Lung (tissue), 12 donors: ENCODE data around the gene NOC3L. TPM values are rescaled to one million over a fixed set of nuclear protein-coding genes. Genes with fewer than 3 reads are reported as not detected.
"Not testable (repeated sequence)": the region's sequence is repeated elsewhere in the genome, so short reads cannot be mapped to it uniquely, and the experiment has no call there.

ENCODE experiments used
- ATAC-seq: fragments of 200-7000 bp; cut with Tn5 transposase; one replicate; pipeline ENCODE4 v1.9.1; 2020; ENCODE audit warnings: moderate number of reproducible peaks; ENCODE audit not compliant: insufficient read depth, low FRiP score
- DNase-seq, 3 donors: peaks; one replicate each; pipeline ENCODE4 v3.0.0-alpha.2; 2013 to 2017
- H3K27ac ChIP-seq, 2 donors: one replicate each; pipeline ENCODE4 v1.5.1; 2013; ENCODE audit warnings: mild to moderate bottlenecking in 2 of 2, moderate library complexity in 2 of 2, control low read depth in 1 of 2, inconsistent platforms in 1 of 2, low read depth in 1 of 2, low read length in 1 of 2
- H3K27me3 ChIP-seq, 3 donors: one replicate each; pipeline ENCODE4 v1.5.1; 2013; ENCODE audit warnings: low read length in 2 of 3; ENCODE audit not compliant: control insufficient read depth in 3 of 3, insufficient read depth in 3 of 3
- H3K36me3 ChIP-seq, 4 donors: one replicate each; pipeline ENCODE4 v1.5.1; 2013; ENCODE audit warnings: low read length in 4 of 4, mild to moderate bottlenecking in 1 of 4, moderate library complexity in 1 of 4; ENCODE audit not compliant: control insufficient read depth in 4 of 4, insufficient read depth in 4 of 4
- H3K4me1 ChIP-seq, 5 donors: one replicate each; pipeline ENCODE4 v1.5.1; 2013; ENCODE audit warnings: low read length in 5 of 5, mild to moderate bottlenecking in 2 of 5, moderate library complexity in 1 of 5; ENCODE audit not compliant: control insufficient read depth in 5 of 5, insufficient read depth in 5 of 5
- H3K4me3 ChIP-seq: one replicate; pipeline ENCODE4 v1.5.1; 2013; ENCODE audit warnings: mild to moderate bottlenecking, control low read depth, moderate library complexity
- H3K9ac ChIP-seq, 2 donors: one replicate each; pipeline ENCODE4 v1.5.1; 2013; ENCODE audit warnings: low read length in 2 of 2, control low read depth in 1 of 2; ENCODE audit not compliant: insufficient read depth in 1 of 2
- H3K9me3 ChIP-seq, 4 donors: one replicate each; pipeline ENCODE4 v1.5.1; 2013; ENCODE audit warnings: low read length in 3 of 4, mild to moderate bottlenecking in 1 of 4, moderate library complexity in 1 of 4; ENCODE audit not compliant: control insufficient read depth in 4 of 4, insufficient read depth in 3 of 4
- CTCF ChIP-seq: IDR thresholded peaks from 2 replicates; pipeline ENCODE4 v1.5.1; 2012; ENCODE audit warnings: mild to moderate bottlenecking; ENCODE audit errors: control extremely low read depth, extremely low read depth
- WGBS, 2 donors: extraction: QIAGEN DNeasy Blood & Tissue Kit; methylation state at CpG; one replicate each; pipeline ENCODE4 v1.1.7; 2013; 5-methylcytosine and 5-hydroxymethylcytosine counted together
- polyA plus RNA-seq, 2 donors: library from polyadenylated mRNA; stranded (reverse); fragments of 200-250 nt; gene quantifications; one replicate each; pipeline ENCODE4 v1.2.1, GENCODE V29; 2013
- total RNA-seq, 2 donors: library from RNA; depleted of rRNA in 1 of 2; stranded (reverse); fragments of >200 nt in 1 of 2; gene quantifications; one replicate each; pipeline ENCODE4 v1.2.1, GENCODE V29; 2014 to 2021
- donor health status: control.
- donor health status: control.
- donor health status: Bipolar disorder and iron deficiency.
- donor health status: healthy.
- donor health status: DM: yes; HTN: yes; CAD: no.

NOC3L gene
- total and polyA plus RNA-seq, 4 donors: 4.5 to 20.8 (median 10.1) TPM

GRCh38 chr10:94398762-94399161, 36.0 kb upstream of the NOC3L start:
- Histone ChIP-seq H3K36me3 (no peaks in the 10 kb centered on the region), H3K27ac (no peak overlapping the region), H3K4me1 (no peaks in the 10 kb centered on the region), H3K4me3 (no peak overlapping the region), H3K9me3 (no peaks in the 10 kb centered on the region), H3K9ac (no peak overlapping the region), H3K27me3 (no peaks in the 10 kb centered on the region)
- no peak for ATAC-seq
- TF ChIP-seq CTCF: no peak
- 96% methylated on average over 6 of the region's 6 CpGs for WGBS, 2 donors
- DNase-seq: no peak

GRCh38 chr10:94397549-94398370, 35.0 kb upstream of the NOC3L start:
- 54 to 74% methylated on average over 12 of the region's 12 CpGs for WGBS, 2 donors
- no peak overlapping the region for H3K9ac ChIP-seq
- H3K9me3 ChIP-seq: no peaks in the 10 kb centered on the region
- no peak for DNase-seq
- no peaks in the 10 kb centered on the region for H3K4me1 ChIP-seq
- TF ChIP-seq CTCF: no peak
- H3K4me3 ChIP-seq: no peak overlapping the region
- ATAC-seq: no peak
- H3K36me3 ChIP-seq: no peaks in the 10 kb centered on the region
- no peak overlapping the region for H3K27ac ChIP-seq
- no peaks in the 10 kb centered on the region for H3K27me3 ChIP-seq

- not testable (repeated sequence) for H3K27me3 ChIP-seq, DNase-seq, H3K9ac ChIP-seq, H3K9me3 ChIP-seq, H3K4me3 ChIP-seq, H3K36me3 ChIP-seq, H3K4me1 ChIP-seq, H3K27ac ChIP-seq, ATAC-seq
- 83 to 94% methylated on average over 9 of the region's 9 CpGs for WGBS, 2 donors
Observed at GRCh38 chr10:94392117-94392516, 29.4 kb upstream of the NOC3L start.

GRCh38 chr10:94385733-94386132, 23.0 kb upstream of the NOC3L start:
- WGBS, 2 donors: 94 to 98% methylated on average over 3 of the region's 3 CpGs
- not testable (repeated sequence) for H3K9me3 ChIP-seq, H3K27me3 ChIP-seq, H3K4me1 ChIP-seq, H3K27ac ChIP-seq, DNase-seq, H3K9ac ChIP-seq, ATAC-seq, H3K36me3 ChIP-seq, H3K4me3 ChIP-seq
